NK-92 (cell line): ENCODE measurements around the gene SFR1.

ENCODE experiments used
- DNase-seq: peaks from one replicate; lab custom pipeline; 2025; ENCODE audit not compliant: unreplicated experiment; lab: John Stamatoyannopoulos, UW

Gene SFR1

GRCh38 chr10:104104926-104105325 is 17.0 kb upstream of the SFR1 start:
- DNase-seq = no peak

- DNase-seq = no peak
Measured at GRCh38 chr10:104109908-104110662, 11.9 kb upstream of the SFR1 start.

GRCh38 chr10:104113376-104113956 is 8.5 kb upstream of the SFR1 start:
- no peak for DNase-seq

- DNase-seq = no peak
Measured at GRCh38 chr10:104117839-104118323, 4.1 kb upstream of the SFR1 start.

GRCh38 chr10:104119996-104120395 is 2.0 kb upstream of the SFR1 start:
- no peak for DNase-seq

GRCh38 chr10:104120512-104120902 is 1.5 kb upstream of the SFR1 start:
- DNase-seq = no peak

- peak; percentile 43 for DNase-seq
Measured at GRCh38 chr10:104120903-104121484, 977 bp upstream of the SFR1 start.

GRCh38 chr10:104122225-104123107 is 495 bp downstream of the SFR1 start:
- no peak for DNase-seq

GRCh38 chr10:104123397-104123796 is 1.4 kb downstream of the SFR1 start:
- DNase-seq = no peak

- no peak for DNase-seq
Measured at GRCh38 chr10:104127411-104127810, 5.4 kb downstream of the SFR1 start.

GRCh38 chr10:104128214-104128613 is 6.2 kb downstream of the SFR1 start:
- DNase-seq = no peak

GRCh38 chr10:104130041-104130440 is 8.1 kb downstream of the SFR1 start:
- no peak for DNase-seq

GRCh38 chr10:104138131-104138530 is 16.2 kb downstream of the SFR1 start:
- no peak for DNase-seq

- no peak for DNase-seq
Measured at GRCh38 chr10:104139221-104139620, 17.2 kb downstream of the SFR1 start.

GRCh38 chr10:104142081-104142480 is 20.1 kb downstream of the SFR1 start:
- no peak for DNase-seq

- no peak for DNase-seq
Measured at GRCh38 chr10:104143829-104144228, 21.9 kb downstream of the SFR1 start.

- no peak for DNase-seq
Measured at GRCh38 chr10:104144931-104145330, 23.0 kb downstream of the SFR1 start.

GRCh38 chr10:104146882-104147281 is 24.9 kb downstream of the SFR1 start:
- DNase-seq = no peak

- DNase-seq = no peak
Measured at GRCh38 chr10:104150139-104150538, 28.2 kb downstream of the SFR1 start.

GRCh38 chr10:104151737-104152136 is 29.8 kb downstream of the SFR1 start:
- no peak for DNase-seq

- no peak for DNase-seq
Measured at GRCh38 chr10:104155591-104155990, 33.6 kb downstream of the SFR1 start.
